ENCODE results near the gene NRCAM.

DNA sequence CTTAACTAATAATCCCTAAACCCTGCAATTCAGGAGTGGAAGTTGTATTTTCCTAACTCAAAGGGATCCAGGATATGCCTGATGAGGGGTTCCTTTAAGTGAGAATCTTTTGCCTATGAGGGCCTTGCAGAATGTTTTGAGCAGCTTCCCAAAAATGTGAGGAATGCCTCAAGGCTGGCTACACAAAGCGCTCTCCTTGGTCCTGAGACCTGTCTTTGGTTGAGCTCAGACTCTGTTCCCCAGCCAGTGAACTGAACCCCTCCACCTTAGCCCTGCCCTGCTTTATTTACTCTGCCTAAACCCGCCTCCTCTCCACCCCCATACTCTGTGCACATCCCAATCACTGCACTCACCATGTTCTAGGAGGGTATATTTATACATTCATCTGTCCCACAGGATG lies 108.6 kb downstream of the NRCAM start:
- TF ChIP-seq POLR2A (IDR thresholded peaks at IDR 0.05; ENCODE audit: control extremely low read depth in 1 of 2, low read depth in 2 of 2, low read length in 2 of 2) = no peak
- no peak for TF ChIP-seq EZH2 (IDR thresholded peaks at IDR 0.05; ENCODE audit: low read depth, low read length, severe bottlenecking)
- TF ChIP-seq, protein P1, sequence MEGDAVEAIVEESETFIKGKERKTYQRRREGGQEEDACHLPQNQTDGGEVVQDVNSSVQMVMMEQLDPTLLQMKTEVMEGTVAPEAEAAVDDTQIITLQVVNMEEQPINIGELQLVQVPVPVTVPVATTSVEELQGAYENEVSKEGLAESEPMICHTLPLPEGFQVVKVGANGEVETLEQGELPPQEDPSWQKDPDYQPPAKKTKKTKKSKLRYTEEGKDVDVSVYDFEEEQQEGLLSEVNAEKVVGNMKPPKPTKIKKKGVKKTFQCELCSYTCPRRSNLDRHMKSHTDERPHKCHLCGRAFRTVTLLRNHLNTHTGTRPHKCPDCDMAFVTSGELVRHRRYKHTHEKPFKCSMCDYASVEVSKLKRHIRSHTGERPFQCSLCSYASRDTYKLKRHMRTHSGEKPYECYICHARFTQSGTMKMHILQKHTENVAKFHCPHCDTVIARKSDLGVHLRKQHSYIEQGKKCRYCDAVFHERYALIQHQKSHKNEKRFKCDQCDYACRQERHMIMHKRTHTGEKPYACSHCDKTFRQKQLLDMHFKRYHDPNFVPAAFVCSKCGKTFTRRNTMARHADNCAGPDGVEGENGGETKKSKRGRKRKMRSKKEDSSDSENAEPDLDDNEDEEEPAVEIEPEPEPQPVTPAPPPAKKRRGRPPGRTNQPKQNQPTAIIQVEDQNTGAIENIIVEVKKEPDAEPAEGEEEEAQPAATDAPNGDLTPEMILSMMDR (IDR thresholded peaks at IDR 0.05; ENCODE audit: control extremely low read depth in 1 of 3, insufficient read depth in 1 of 3, low read depth in 1 of 3, low read length in 3 of 3) = no peak
- TF ChIP-seq POLR2AphosphoS5 (IDR thresholded peaks at IDR 0.05; ENCODE audit: low read depth, low read length) = no peak
- 0 out of 3 replicates have a peak, but pooled peaks of 1 of the 2 experiments have one; percentile 53 for TF ChIP-seq EP300 (IDR thresholded peaks at IDR 0.05; ENCODE audit: borderline replicate concordance in 1 of 2, low read depth in 2 of 2, low read length in 2 of 2)
- TF ChIP-seq MAFK (IDR thresholded peaks at IDR 0.05; ENCODE audit: low read depth, low read length) = no peak
- TF ChIP-seq RNF2 (IDR thresholded peaks at IDR 0.05; ENCODE audit: borderline replicate concordance, low read depth, low read length, missing control alignments, poor library complexity, severe bottlenecking) = no peak
- TF ChIP-seq RFX5 (IDR thresholded peaks at IDR 0.05; ENCODE audit: borderline replicate concordance, low read depth, low read length) = no peak
- TF ChIP-seq, protein P2, sequence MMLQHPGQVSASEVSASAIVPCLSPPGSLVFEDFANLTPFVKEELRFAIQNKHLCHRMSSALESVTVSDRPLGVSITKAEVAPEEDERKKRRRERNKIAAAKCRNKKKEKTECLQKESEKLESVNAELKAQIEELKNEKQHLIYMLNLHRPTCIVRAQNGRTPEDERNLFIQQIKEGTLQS (IDR thresholded peaks at IDR 0.05; ENCODE audit: insufficient read depth, low read depth, low read length) = no peak
- no peak; a peak in 1 of 4 replicates for TF ChIP-seq RAD21 (IDR thresholded peaks at IDR 0.05 in 1 of 2, conservative IDR thresholded peaks at IDR 0.05 in 1 of 2; ENCODE audit: low read depth in 2 of 2, low read length in 2 of 2)
- TF ChIP-seq BCL11A (IDR thresholded peaks at IDR 0.05; ENCODE audit: low read depth in 2 of 2, low read length in 2 of 2) = no peak

All from H1 (cell line).